ENCODE measurements around the gene MCUB.
"Not testable (repeated sequence)": the region's sequence is repeated elsewhere in the genome, so short reads cannot be mapped to it uniquely, and the experiment has no call there.

MCUB gene

DNA sequence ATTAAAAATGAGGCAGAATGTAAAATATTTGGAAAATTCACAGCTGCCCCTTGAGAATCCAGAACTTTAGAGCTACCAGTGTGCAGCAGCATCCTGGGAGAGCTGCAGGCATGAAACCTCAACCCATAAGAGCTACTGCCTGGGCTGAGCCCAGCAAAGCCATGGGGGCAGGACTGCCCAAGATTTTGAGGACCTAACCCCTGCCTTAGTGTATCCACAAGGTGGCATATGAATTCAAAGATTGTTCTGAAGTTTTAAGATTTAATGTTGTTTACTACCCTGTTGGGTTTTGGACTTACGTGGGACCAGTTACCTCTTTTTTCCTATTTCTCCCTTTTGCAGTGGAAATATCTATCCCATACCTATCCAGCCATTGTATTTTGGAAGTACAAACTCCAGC, 116.8 kb downstream of the MCUB start:
- DNase-seq = no peak

DNA sequence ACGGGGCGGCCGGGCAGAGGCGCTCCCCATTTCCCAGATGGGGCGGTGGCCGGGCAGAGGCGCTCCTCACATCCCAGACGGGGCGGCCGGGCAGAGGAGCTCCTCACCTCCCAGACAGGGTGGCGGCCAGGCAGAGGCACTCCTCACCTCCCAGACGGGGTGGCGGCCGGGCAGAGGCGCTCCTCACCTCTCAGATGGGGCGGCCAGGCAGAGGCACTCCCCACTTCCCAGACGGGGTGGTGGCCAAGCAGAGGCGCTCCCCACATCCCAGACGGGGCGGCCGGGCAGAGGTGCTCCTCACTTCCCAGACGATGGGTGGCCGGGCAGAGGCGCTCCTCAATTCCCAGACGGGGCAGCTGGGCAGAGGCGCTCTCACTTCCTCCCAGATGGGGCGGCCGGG, 118.4 kb downstream of the MCUB start:
- not testable (repeated sequence) for DNase-seq

DNA sequence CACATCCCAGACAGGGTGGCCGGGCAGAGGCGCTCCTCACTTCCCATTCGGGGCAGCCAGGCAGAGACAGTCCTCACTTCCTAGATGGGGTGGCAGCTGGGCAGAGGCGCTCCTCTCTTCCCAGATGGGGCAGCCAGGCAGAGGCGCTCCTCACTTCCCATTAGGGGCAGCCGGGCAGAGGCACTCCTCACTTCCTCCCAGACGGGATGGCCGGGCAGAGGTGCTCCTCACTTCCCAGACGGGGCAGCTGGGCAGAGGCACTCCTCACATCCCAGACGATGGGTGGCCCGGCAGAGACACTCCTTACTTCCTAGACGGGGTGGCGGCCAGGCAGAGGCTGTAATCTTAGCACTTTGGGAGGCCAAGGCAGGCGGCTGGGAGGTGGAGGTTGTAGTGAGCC, 118.9 kb downstream of the MCUB start:
- not testable (repeated sequence) for DNase-seq

GRCh38 chr4:109682875-109683274, 122.8 kb downstream of the MCUB start:
- DNase-seq = no peak

GRCh38 chr4:109683621-109684253, 123.7 kb downstream of the MCUB start:
- no peak for DNase-seq

DNA sequence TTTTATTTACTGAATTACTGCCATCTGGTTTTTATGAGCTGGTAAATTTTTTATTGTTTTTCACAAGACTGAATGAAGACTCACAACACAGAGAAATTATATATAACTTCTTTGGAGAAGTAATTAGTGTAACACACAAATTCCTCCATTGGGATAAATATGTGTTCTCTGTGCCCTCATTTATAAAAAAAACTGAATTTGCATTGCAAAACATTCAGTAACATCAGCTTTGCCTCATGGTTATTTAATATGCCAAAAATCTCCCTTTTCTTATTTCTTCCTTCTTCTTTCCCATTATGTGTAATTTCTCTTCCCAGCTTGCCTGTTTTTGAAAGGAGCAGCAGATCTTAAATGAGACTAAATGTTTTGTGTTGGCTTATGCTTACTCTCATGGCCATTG, 124.7 kb downstream of the MCUB start:
- DNase-seq = no peak

GRCh38 chr4:109690690-109691410, 130.8 kb downstream of the MCUB start:
- no peak for DNase-seq

DNA sequence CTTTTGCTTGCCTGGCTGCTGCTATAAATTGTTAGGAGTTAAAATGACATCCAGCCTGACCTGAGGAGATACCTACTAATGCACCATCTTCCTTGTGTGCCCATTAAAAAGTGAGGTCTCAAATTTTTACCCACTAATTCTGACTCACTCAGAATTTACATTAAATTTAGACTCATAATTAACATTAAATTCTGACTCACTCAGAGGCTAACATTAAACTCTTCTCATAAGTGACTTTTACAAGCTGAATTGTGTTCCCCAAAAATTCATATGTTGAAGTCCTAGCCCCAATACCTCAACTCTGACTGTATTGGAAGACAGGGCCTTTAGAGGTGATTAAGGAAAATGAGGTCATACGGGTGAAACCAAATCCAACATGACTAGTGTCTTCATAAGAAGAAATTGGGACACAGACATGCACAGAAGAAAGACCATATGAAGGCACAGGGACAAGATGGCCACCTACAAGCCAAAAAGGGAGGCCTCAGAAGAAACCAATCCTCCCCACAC, 131.4 kb downstream of the MCUB start:
- DNase-seq = no peak

- DNase-seq = no peak
These were observed 138.6 kb downstream of the MCUB start for GRCh38 chr4:109698656-109699055.

GRCh38 chr4:109699553-109700225, 139.6 kb downstream of the MCUB start:
- no peak for DNase-seq

DNA sequence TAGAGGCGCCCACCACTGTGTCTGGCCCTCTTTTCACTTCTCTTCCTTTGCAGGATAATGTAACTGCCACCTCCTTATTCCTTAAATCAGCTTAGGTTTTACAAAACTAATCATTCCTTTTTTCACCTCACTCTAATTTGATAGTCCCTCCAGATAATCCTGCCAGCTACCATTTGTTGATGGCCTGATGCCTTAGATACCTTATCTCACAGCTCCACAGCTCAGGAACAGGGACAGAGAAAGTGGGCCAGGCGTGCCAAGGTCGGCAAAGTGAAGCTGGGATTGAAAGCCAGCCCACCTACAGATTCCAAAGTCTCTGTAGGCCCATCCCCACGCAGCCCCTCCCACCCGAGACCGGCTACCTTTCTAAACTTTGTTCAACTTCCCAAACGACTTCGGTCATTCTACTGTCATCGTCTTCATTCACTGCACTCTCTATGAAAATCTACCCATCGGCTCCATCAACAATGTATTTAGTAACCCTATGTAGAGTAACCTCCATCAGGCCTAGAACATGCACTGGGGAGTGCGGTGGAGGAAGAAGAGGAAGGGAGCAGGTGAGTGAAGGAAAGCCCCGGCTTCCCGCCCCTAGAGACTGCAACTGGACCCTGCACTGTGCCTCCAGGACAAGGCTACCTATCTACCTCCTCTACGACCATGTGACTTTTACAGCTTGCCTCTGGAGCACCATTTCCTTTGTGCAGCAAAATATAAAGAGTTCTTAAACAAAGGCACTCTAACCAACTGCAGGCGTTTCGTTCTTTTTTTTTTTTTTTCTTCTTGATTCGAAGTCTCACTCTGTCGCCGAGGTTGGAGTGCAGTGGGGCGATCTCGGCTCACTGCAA, 141.7 kb downstream of the MCUB start:
- DNase-seq = no peak

- DNase-seq = peak in 57 of 58 donors; percentile 26 to 83 (median 65)
These were observed 143.1 kb downstream of the MCUB start, which contains the start of gene CASP6 for GRCh38 chr4:109702950-109703663. TSS of gene CASP6 (minus strand) at chr4:109703445. CDS start at chr4:109703395, 50 bp downstream.

- no peak for DNase-seq
These were observed 143.8 kb downstream of the MCUB start for GRCh38 chr4:109703664-109704361.

DNA sequence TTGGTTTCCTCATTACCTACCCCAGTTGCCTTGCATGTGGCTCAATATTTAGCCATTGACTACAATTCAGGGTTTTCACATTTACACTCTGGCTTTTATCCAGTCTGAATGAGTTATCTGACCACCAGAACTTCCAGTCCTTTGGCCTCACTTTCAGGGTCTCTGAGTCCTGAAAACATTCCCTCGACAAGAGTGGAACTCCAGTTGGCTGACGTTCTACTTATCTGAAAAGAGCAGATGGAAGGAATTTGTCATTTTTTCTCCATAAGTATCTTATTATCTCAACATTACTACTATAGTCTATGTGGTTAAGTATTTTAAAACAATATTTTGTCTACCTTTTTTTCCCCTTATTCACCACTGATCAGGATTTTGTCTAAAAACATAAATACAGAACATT, 148.4 kb downstream of the MCUB start:
- DNase-seq = no peak

DNA sequence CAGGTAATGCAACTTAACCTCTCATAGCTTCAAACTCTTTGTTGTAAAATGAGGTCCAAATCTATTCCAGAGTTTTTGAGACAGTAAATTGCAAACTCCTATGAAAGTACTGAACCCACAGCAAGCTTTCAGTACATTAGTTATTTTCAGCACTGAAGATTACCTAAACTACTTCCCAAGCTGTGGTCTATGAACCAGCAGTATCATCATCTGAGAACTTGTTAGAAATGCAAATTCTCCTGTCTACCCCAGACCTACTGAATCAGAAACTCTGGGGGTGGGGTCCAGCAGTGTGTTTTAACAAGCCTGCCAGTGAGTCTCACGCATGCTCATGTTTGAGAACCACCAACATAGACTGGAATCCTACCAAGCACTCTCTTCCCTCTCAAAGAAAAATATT, 148.9 kb downstream of the MCUB start:
- no peak for DNase-seq

DNA sequence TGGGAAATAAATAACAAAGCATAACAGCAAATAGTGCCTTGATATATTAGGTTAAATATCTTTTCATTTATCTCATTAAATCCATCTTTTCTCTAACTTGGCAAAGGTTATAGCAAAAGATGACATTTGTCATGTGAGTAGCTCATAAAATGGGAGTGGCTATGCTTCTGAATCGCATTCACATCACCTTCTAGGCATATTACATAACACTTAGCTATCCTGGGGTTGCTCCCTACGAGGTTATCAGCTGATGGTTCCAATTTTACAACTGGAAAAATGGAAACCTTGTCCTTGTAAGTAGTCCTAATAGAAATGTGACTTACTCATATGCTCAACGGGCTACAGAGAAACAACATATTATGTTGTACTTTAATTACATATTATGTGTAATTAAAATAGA, 153.5 kb downstream of the MCUB start:
- DNase-seq = no peak

- no peak for DNase-seq
These were observed 158.7 kb downstream of the MCUB start for GRCh38 chr4:109718759-109719158.

- DNase-seq = no peak
These were observed 159.6 kb downstream of the MCUB start for GRCh38 chr4:109719604-109720003.

GRCh38 chr4:109721033-109721432, 161.0 kb downstream of the MCUB start:
- no peak for DNase-seq

- DNase-seq = no peak
These were observed 162.3 kb downstream of the MCUB start for GRCh38 chr4:109722357-109722756.

Measured in anterior cingulate cortex (tissue), 58 donors.